Vagina (tissue), 2 donors: ENCODE measurements around the gene MTF1. TPM values are rescaled to one million over a fixed set of nuclear protein-coding genes. Genes with fewer than 3 reads are reported as not detected.

Source experiments
- DNase-seq, 2 donors: peaks; one replicate each; pipeline ENCODE4 v3.0.0-alpha.2; 2017; ENCODE audit errors: extremely low spot score in 2 of 2
- H3K27ac ChIP-seq: fragments of 200-600 bp; sonication (generic); one replicate; pipeline ENCODE4 v1.5.1; 2019
- H3K27me3 ChIP-seq: fragments of 200-600 bp; sonication (generic); one replicate; pipeline ENCODE4 v1.5.1; 2019
- H3K36me3 ChIP-seq, 2 donors: fragments of 200-600 bp; sonication (generic); one replicate each; pipeline ENCODE4 v1.5.1; 2017 to 2019
- H3K4me1 ChIP-seq: fragments of 200-600 bp; sonication (generic); one replicate; pipeline ENCODE4 v1.5.1; 2019
- H3K4me3 ChIP-seq, 2 donors: fragments of 200-600 bp; sonication (generic); 1 replicate in 1 of 2; 2 replicates in 1 of 2; pipeline ENCODE4 v1.5.1; 2016 to 2019
- H3K9me3 ChIP-seq: fragments of 200-600 bp; sonication (generic); one replicate; pipeline ENCODE4 v1.5.1; 2019
- POLR2A ChIP-seq, 2 donors: fragments of 450-650 bp; IDR thresholded peaks; one replicate each; pipeline ENCODE4 v1.6.1; 2017; ENCODE audit warnings: antibody characterized with exemption in 2 of 2, mild to moderate bottlenecking in 2 of 2, moderate library complexity in 2 of 2
- POLR2AphosphoS5 ChIP-seq, 2 donors: sonication (generic); formaldehyde crosslinking; IDR thresholded peaks; one replicate each; pipeline ENCODE4 v1.9.0; 2017; ENCODE audit warnings: antibody characterized with exemption in 2 of 2, mild to moderate bottlenecking in 2 of 2, low read depth in 1 of 2; ENCODE audit not compliant: insufficient read depth in 1 of 2
- intact Hi-C: fragments of 100-400 bp; cut with DNase I; formaldehyde crosslinking; loops from one replicate; pipeline ENCODE4 v1.15.1; 2023
- total RNA-seq: library from RNA; depleted of rRNA; stranded (reverse); fragments of >200 nt; gene quantifications from one replicate; pipeline ENCODE4 v1.2.3, GENCODE V29; 2016
- TF ChIP-seq, protein P1 (sequence below), 3 experiments: fragments of 450-650 bp in 2 of 3; fragments of 200-600 bp in 1 of 3; sonication (generic) in 1 of 3; IDR thresholded peaks; one replicate each; pipeline ENCODE4 v1.5.1; 2017 to 2019; ENCODE audit warnings: antibody characterized with exemption in 3 of 3, mild to moderate bottlenecking in 2 of 3, moderate library complexity in 2 of 3

Gene MTF1
- total RNA-seq, 1 donor from 2014 or later: 9.3 TPM

DNA sequence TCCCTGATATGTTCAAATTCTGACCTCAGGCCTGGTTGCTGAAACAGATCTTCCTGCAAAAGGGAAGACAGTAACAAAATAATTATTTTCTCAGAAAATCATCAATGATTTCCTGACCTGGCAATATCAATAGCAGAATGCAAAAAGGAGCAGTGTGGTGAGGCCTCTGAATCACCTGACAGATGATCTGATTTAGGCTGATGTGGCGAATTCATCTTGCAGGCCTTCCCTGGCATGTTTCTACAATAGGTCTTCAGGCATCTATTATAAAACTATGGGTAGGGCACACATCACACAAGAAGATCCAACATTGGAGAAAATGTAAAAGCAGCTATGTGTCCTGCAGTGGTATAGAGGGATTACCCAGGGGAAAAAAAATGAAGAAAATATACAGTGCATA is 7.1 kb upstream of the MTF1 start:
- Histone ChIP-seq H3K36me3 (peaks cover 0 to 62% of the 10 kb centered on the region in 2 donors), H3K9me3 (no peaks in the 10 kb centered on the region), H3K27ac (peak overlapping the region; percentile 68), H3K4me3 (no peak overlapping the region), H3K27me3 (no peaks in the 10 kb centered on the region), H3K4me1 (no peaks in the 10 kb centered on the region)
- no peak for DNase-seq
- TF ChIP-seq POLR2AphosphoS5 (IDR thresholded peaks at IDR 0.05; ENCODE audit: insufficient read depth in 1 of 2, low read depth in 1 of 2) (no peak), POLR2A (IDR thresholded peaks at IDR 0.05) (no peak)
- TF ChIP-seq, protein P1, sequence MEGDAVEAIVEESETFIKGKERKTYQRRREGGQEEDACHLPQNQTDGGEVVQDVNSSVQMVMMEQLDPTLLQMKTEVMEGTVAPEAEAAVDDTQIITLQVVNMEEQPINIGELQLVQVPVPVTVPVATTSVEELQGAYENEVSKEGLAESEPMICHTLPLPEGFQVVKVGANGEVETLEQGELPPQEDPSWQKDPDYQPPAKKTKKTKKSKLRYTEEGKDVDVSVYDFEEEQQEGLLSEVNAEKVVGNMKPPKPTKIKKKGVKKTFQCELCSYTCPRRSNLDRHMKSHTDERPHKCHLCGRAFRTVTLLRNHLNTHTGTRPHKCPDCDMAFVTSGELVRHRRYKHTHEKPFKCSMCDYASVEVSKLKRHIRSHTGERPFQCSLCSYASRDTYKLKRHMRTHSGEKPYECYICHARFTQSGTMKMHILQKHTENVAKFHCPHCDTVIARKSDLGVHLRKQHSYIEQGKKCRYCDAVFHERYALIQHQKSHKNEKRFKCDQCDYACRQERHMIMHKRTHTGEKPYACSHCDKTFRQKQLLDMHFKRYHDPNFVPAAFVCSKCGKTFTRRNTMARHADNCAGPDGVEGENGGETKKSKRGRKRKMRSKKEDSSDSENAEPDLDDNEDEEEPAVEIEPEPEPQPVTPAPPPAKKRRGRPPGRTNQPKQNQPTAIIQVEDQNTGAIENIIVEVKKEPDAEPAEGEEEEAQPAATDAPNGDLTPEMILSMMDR (IDR thresholded peaks at IDR 0.05): no peak
- intact Hi-C loops: no loop called here

DNA sequence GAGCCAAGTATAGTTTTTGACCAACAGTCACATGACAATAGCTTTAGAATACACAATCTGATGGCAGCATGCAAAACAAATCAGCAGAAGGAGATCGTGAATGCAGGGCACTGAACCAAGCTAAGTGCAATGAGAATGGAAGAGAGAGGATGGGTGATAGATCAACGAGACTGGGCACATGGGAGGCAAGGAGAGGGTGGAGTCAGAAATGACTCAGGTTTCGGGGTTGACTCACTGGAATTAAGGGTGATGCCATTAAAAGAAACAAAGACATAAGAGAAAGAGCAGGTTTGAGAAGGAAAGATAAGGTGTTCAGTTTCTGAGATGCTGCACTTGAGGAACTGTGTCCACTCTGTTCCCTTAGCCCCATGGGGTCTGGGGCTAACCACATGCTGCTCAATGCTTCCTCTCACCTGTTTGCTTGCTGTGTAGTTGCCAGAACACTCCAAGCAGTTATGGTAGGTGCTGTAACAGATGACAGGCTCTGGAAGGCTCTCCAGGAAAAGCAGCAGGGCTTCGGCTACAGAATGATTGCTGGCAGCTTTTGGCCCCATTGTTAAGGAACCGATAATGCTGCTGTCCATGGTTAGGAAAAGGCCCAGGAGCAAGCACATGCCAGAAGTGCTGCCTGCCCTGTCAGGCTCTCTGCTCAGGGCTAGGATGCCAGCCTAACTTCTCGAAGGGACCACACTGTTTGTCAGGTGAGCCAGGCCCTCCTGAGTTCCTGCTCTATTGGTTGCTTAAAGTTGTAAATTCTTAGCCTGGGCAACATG is 6.1 kb upstream of the MTF1 start:
- Histone ChIP-seq H3K9me3 (no peaks in the 10 kb centered on the region), H3K27me3 (no peaks in the 10 kb centered on the region), H3K27ac (peak overlapping the region; percentile 68), H3K36me3 (peaks cover 0 to 61% of the 10 kb centered on the region in 2 donors), H3K4me3 (no peak overlapping the region), H3K4me1 (peaks cover 5% of the 10 kb centered on the region)
- intact Hi-C loops: no loop called here
- TF ChIP-seq POLR2AphosphoS5 (IDR thresholded peaks at IDR 0.05; ENCODE audit: insufficient read depth in 1 of 2, low read depth in 1 of 2) (peak in 1 of 2 donors; percentile 26), POLR2A (IDR thresholded peaks at IDR 0.05) (no peak)
- TF ChIP-seq, protein P1 (IDR thresholded peaks at IDR 0.05): no peak
- no peak for DNase-seq

DNA sequence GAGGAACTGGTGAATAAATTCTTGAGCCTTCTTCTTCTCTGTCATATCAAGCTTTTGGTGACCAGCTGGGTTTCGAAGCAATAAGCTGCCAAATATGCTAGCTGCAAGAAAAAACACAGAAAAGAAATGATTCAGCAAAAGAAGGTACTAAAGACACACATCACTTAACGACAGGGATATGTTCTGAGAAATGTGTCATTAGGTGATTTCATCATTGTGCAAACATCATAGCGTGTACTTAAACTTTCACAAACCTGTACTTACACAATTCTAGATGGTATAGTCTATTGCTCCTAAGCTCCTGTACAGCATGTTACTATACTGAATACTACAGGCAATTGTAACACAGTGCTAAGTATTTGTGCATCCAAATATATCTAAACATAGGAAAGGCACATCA is 2.9 kb upstream of the MTF1 start:
- no peak for DNase-seq
- H3K4me3 ChIP-seq: no peak overlapping the region
- H3K9me3 ChIP-seq: no peaks in the 10 kb centered on the region
- H3K36me3 ChIP-seq: peaks cover 0 to 48% of the 10 kb centered on the region in 2 donors
- intact Hi-C loops: no loop called here
- peaks cover 21% of the 10 kb centered on the region for H3K4me1 ChIP-seq
- TF ChIP-seq POLR2AphosphoS5 (IDR thresholded peaks at IDR 0.05; ENCODE audit: insufficient read depth in 1 of 2, low read depth in 1 of 2): peak in 1 of 2 donors; percentile 89
- no peak for TF ChIP-seq POLR2A (IDR thresholded peaks at IDR 0.05)
- TF ChIP-seq, protein P1 (IDR thresholded peaks at IDR 0.05): no peak
- no peaks in the 10 kb centered on the region for H3K27me3 ChIP-seq
- peak overlapping the region; percentile 17 for H3K27ac ChIP-seq

DNA sequence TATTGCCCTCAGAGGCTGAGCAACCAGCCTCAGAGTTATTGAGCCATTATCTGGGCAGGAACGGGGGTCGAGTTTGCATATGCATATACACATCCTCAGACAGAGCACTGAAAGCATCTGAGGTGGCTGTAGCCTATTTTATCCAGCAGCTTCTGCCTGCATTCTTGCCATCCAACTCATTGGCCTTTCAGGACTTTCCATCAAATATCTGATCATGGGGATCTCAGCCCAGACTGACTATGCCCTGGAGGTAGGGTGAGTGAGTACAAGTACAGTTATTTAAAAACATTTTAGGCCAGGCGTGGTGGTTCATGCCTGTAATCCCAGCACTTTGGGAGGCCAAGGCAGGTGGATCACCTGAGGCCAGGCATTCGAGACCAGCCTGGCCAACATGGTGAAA is 1.8 kb upstream of the MTF1 start:
- peaks cover 26% of the 10 kb centered on the region for H3K4me1 ChIP-seq
- intact Hi-C loops: no loop called here

More for the DNA sequence above, 1.8 kb upstream of the MTF1 start:
- Histone ChIP-seq H3K27ac (no peak overlapping the region), H3K4me3 (no peak overlapping the region), H3K9me3 (no peaks in the 10 kb centered on the region), H3K27me3 (no peaks in the 10 kb centered on the region), H3K36me3 (peaks cover 0 to 50% of the 10 kb centered on the region in 2 donors)
- TF ChIP-seq POLR2A (IDR thresholded peaks at IDR 0.05) (no peak), POLR2AphosphoS5 (IDR thresholded peaks at IDR 0.05; ENCODE audit: insufficient read depth in 1 of 2, low read depth in 1 of 2) (no peak)
- TF ChIP-seq, protein P1 (IDR thresholded peaks at IDR 0.05): no peak
- DNase-seq: no peak
